ENCODE data around the gene BBLN. TPM values are rescaled to one million over a fixed set of nuclear protein-coding genes. Genes with fewer than 3 reads are reported as not detected.

BBLN gene
- total RNA-seq, 1 experiment from 2014 or later: 48.5 TPM

- H3K9me3 ChIP-seq (ENCODE audit: control insufficient read depth, insufficient read depth, low read depth, low read length): no peaks in the 10 kb centered on the region
- H3K36me3 ChIP-seq (ENCODE audit: control insufficient read depth, insufficient read depth, low read length): no peaks in the 10 kb centered on the region
- H3K4me3 ChIP-seq (ENCODE audit: low read depth in 2 of 2, low read length in 2 of 2): no peak overlapping the region
- DNase-seq (ENCODE audit: low read depth, low spot score) (no peak), ATAC-seq (no peak)
- no peaks in the 10 kb centered on the region for H3K27me3 ChIP-seq (ENCODE audit: control insufficient read depth, insufficient read depth, low read length)
- TF ChIP-seq REST (IDR thresholded peaks at IDR 0.05; ENCODE audit: insufficient read depth in 1 of 2, low read depth in 2 of 2, low read length in 1 of 2) (no peak), POLR2AphosphoS5 (IDR thresholded peaks at IDR 0.05; ENCODE audit: low read depth, low read length) (no peak), TCF7L2 (IDR thresholded peaks at IDR 0.05; ENCODE audit: low read depth, low read length) (no peak), CTCF (IDR thresholded peaks at IDR 0.05) (no peak), SIN3A (IDR thresholded peaks at IDR 0.05; ENCODE audit: borderline replicate concordance, insufficient read depth, low read depth, low read length) (no peak)
- ChIA-PET POLR2A (no interaction called here), CTCF (no interaction called here)
- BruUV-seq (replicated peaks): no TSS peak
- peaks cover 2% of the 10 kb centered on the region; the same call in 1 of the 2 replicates for H3K4me1 ChIP-seq (ENCODE audit: control insufficient read depth, insufficient read depth, low read length)
- intact Hi-C loops (cut with micrococcal nuclease; ENCODE audit: unreplicated experiment): no loop called here
- H3K27ac ChIP-seq (ENCODE audit: low read length): no peak overlapping the region
- in situ Hi-C loops (cut with HindIII; ENCODE audit: low pct_unique_long_range_greater_than_20kb, low sequenced_read_pairs): no loop called here
Observed at GRCh38 chr9:128201441-128202369, 41.6 kb downstream of the BBLN start.

GRCh38 chr9:128202648-128203023 is 42.6 kb downstream of the BBLN start:
- BruUV-seq (replicated peaks): no TSS peak
- Histone ChIP-seq H3K36me3 (ENCODE audit: control insufficient read depth, insufficient read depth, low read length) (no peaks in the 10 kb centered on the region), H3K9me3 (ENCODE audit: control insufficient read depth, insufficient read depth, low read depth, low read length) (no peaks in the 10 kb centered on the region), H3K27me3 (ENCODE audit: control insufficient read depth, insufficient read depth, low read length) (no peaks in the 10 kb centered on the region), H3K4me3 (ENCODE audit: low read depth in 2 of 2, low read length in 2 of 2) (no peak overlapping the region), H3K4me1 (ENCODE audit: control insufficient read depth, insufficient read depth, low read length) (peaks cover 2% of the 10 kb centered on the region; the same call in 1 of the 2 replicates), H3K27ac (ENCODE audit: low read length) (no peak overlapping the region)
- in situ Hi-C loops (cut with HindIII; ENCODE audit: low pct_unique_long_range_greater_than_20kb, low sequenced_read_pairs) (no loop called here), intact Hi-C loops (cut with micrococcal nuclease; ENCODE audit: unreplicated experiment) (no loop called here)
- ChIA-PET POLR2A (no interaction called here), CTCF (no interaction called here)
- ATAC-seq: no peak
- no peak for DNase-seq (ENCODE audit: low read depth, low spot score)
- no peak for TF ChIP-seq REST (IDR thresholded peaks at IDR 0.05; ENCODE audit: insufficient read depth in 1 of 2, low read depth in 2 of 2, low read length in 1 of 2)
- TF ChIP-seq TCF7L2 (IDR thresholded peaks at IDR 0.05; ENCODE audit: low read depth, low read length): no peak
- no peak for TF ChIP-seq CTCF (IDR thresholded peaks at IDR 0.05)
- TF ChIP-seq POLR2AphosphoS5 (IDR thresholded peaks at IDR 0.05; ENCODE audit: low read depth, low read length): no peak
- TF ChIP-seq SIN3A (IDR thresholded peaks at IDR 0.05; ENCODE audit: borderline replicate concordance, insufficient read depth, low read depth, low read length): no peak

Data from Panc1 (cell line).